Retinal pigment epithelial cell (primary cell): ENCODE results near the gene GNL2.

Experiments
- DNase-seq: peaks from one replicate; pipeline ENCODE4 v3.0.0-alpha.2; 2010; ENCODE audit warnings: low read depth
- H3K4me3 ChIP-seq: 2 replicates; pipeline ENCODE4 v1.5.1; 2011; ENCODE audit warnings: mild to moderate bottlenecking, low read length, control low read depth, moderate library complexity
- CTCF ChIP-seq: conservative IDR thresholded peaks from 2 replicates; pipeline ENCODE4 v1.5.1; 2011; ENCODE audit warnings: low read depth, low read length, control low read depth, inconsistent platforms

The GNL2 gene

DNA sequence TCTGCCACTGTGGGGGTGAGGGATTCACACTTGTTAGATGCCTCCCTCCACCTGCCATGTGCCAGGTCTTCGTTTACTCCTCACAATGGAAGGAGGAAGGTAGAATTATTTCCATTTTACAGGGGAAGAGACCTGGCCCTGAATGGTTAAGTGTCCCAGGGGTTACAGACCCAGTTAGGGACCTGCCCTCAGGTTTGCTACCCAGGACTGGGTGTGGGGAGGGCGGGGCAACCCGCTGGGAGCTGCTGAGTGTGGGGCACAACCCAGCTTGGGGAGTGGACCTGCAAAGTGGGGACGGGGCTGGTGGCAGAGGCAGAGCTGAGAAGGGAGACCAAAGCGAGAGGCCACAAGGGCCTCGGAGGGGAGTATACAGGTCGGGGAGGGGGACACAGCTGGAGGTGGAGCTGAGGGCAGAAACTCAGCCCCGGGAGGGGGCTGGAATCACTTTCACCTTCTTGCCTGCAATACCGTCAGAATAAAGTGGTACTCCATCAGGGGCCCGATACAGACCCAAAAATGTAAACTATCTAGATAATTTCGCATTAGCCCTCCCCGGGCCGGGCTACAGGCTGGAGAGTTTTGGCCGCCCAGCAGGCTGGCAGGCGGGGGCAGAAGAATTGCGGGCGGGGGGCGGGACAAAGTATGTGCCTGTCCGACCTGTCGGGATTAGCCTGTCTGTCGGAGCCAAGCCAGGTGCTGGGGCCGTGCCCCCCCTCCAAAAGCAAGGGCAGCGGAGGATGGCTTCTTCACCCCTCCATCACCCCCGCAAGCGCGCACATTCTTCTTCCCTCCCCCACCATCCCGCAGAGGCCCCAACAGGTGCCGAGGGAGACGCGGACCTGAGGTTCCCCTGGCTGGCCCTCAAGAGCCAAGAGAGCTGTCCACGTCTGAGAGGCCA lies 37.6 kb upstream of the GNL2 start:
- no peak for DNase-seq
- no peak overlapping the region for H3K4me3 ChIP-seq
- no peak for TF ChIP-seq CTCF

GRCh38 chr1:37631036-37631435 lies 35.3 kb upstream of the GNL2 start:
- H3K4me3 ChIP-seq: no peak overlapping the region

GRCh38 chr1:37630426-37631028 lies 34.8 kb upstream of the GNL2 start:
- no peak for TF ChIP-seq CTCF
- DNase-seq: no peak
- no peak overlapping the region for H3K4me3 ChIP-seq

More at GRCh38 chr1:37631036-37631435, 35.3 kb upstream of the GNL2 start:
- no peak for DNase-seq
- no peak for TF ChIP-seq CTCF

- no peak overlapping the region for H3K4me3 ChIP-seq
- no peak for DNase-seq
- no peak for TF ChIP-seq CTCF
These were observed 34.1 kb upstream of the GNL2 start for GRCh38 chr1:37629726-37630425.

- DNase-seq: no peak
- H3K4me3 ChIP-seq: no peak overlapping the region
- TF ChIP-seq CTCF: no peak
These were observed 33.3 kb upstream of the GNL2 start for GRCh38 chr1:37629008-37629407.

- no peak for TF ChIP-seq CTCF
- DNase-seq: no peak
- no peak overlapping the region for H3K4me3 ChIP-seq
These were observed 32.4 kb upstream of the GNL2 start for GRCh38 chr1:37628026-37628556.
